CD14-positive monocyte (primary cell): ENCODE measurements around the gene PA2G4. TPM values are rescaled to one million over a fixed set of nuclear protein-coding genes. Genes with fewer than 3 reads are reported as not detected.

Experiments
- DNase-seq, 3 donors: peaks; one replicate each; pipeline ENCODE4 v3.0.0-alpha.2; 2011 to 2022
- H2AFZ ChIP-seq: 2 replicates; pipeline ENCODE4 v1.6.0; 2012; ENCODE audit warnings: mild to moderate bottlenecking, low read depth, low read length, inconsistent platforms; ENCODE audit not compliant: insufficient read depth, poor library complexity, severe bottlenecking
- H3K27ac ChIP-seq, 2 donors: 1 replicate in 1 of 2; 2 replicates in 1 of 2; pipeline ENCODE4 v1.5.1; 2012 to 2013; ENCODE audit warnings: low read length in 2 of 2, control low read depth in 1 of 2, inconsistent platforms in 1 of 2, low read depth in 1 of 2, mild to moderate bottlenecking in 1 of 2
- H3K27me3 ChIP-seq, 2 donors: one replicate each; pipeline versions ENCODE4 v1.6.0 to v1.6.1; 2011 to 2013; ENCODE audit warnings: low read length in 2 of 2; ENCODE audit not compliant: control insufficient read depth in 2 of 2, insufficient read depth in 2 of 2
- H3K36me3 ChIP-seq, 2 donors: replicated peaks in 1 of 2; 1 replicate in 1 of 2; 2 replicates in 1 of 2; pipeline versions ENCODE4 v1.5.1 to v1.6.1; 2012 to 2013; ENCODE audit warnings: low read length in 2 of 2, control low read depth in 1 of 2, inconsistent platforms in 1 of 2, mild to moderate bottlenecking in 1 of 2; ENCODE audit not compliant: insufficient read depth in 2 of 2, control insufficient read depth in 1 of 2
- H3K4me1 ChIP-seq, 2 donors: 1 replicate in 1 of 2; 2 replicates in 1 of 2; pipeline versions ENCODE4 v1.5.1 to v1.6.1; 2012 to 2013; ENCODE audit warnings: low read length in 2 of 2, control low read depth in 1 of 2, inconsistent platforms in 1 of 2, mild to moderate bottlenecking in 1 of 2, moderate library complexity in 1 of 2; ENCODE audit not compliant: insufficient read depth in 2 of 2, control insufficient read depth in 1 of 2
- H3K4me2 ChIP-seq: replicated peaks from 2 replicates; pipeline ENCODE3; 2012; ENCODE audit warnings: low read length, moderate library complexity, mild to moderate bottlenecking; ENCODE audit not compliant: poor library complexity, severe bottlenecking; ENCODE audit errors: extremely low read depth
- H3K4me3 ChIP-seq, 3 experiments: fragments of 200-600 bp in 1 of 3; sonication (generic) in 1 of 3; replicated peaks in 1 of 3; 1 replicate in 2 of 3; 2 replicates in 1 of 3; pipeline ENCODE4 v1.5.1; 2011 to 2013; ENCODE audit warnings: low read length in 3 of 3, mild to moderate bottlenecking in 3 of 3, control low read depth in 2 of 3, low read depth in 2 of 3, inconsistent platforms in 1 of 3, moderate library complexity in 1 of 3
- H3K79me2 ChIP-seq: 2 replicates; pipeline ENCODE4 v1.6.0; 2012; ENCODE audit warnings: mild to moderate bottlenecking, control low read depth, inconsistent platforms, low read length, moderate library complexity; ENCODE audit not compliant: insufficient read depth
- H3K9ac ChIP-seq: 2 replicates; pipeline ENCODE4 v1.6.0; 2017; ENCODE audit warnings: low read length, mild to moderate bottlenecking; ENCODE audit not compliant: insufficient read depth, poor library complexity, severe bottlenecking
- H3K9me3 ChIP-seq, 2 donors: replicated peaks in 1 of 2; 1 replicate in 1 of 2; 2 replicates in 1 of 2; pipeline versions ENCODE4 v1.5.1 to v1.6.1; 2012 to 2013; ENCODE audit warnings: low read length in 2 of 2, control low read depth in 1 of 2; ENCODE audit not compliant: control insufficient read depth in 1 of 2, insufficient read depth in 1 of 2
- H4K20me1 ChIP-seq: 2 replicates; pipeline ENCODE4 v1.6.0; 2012; ENCODE audit warnings: mild to moderate bottlenecking, low read length, control low read depth, moderate library complexity; ENCODE audit not compliant: insufficient read depth
- H3K27ac Mint-ChIP-seq, 7 donors: one replicate each; pipeline ENCODE4 v1.8.0; 2020; ENCODE audit warnings: mild to moderate bottlenecking in 7 of 7, mixed read lengths in 7 of 7, moderate library complexity in 6 of 7, inconsistent platforms in 2 of 7
- H3K27me3 Mint-ChIP-seq, 3 donors: one replicate each; pipeline ENCODE4 v1.8.0; 2021 to 2022; ENCODE audit warnings: low read depth in 3 of 3, mild to moderate bottlenecking in 3 of 3, mixed read lengths in 3 of 3, moderate library complexity in 3 of 3, inconsistent platforms in 1 of 3
- H3K36me3 Mint-ChIP-seq, 2 donors: one replicate each; pipeline ENCODE4 v1.8.0; 2020; ENCODE audit warnings: mixed read lengths in 2 of 2, inconsistent platforms in 1 of 2, mild to moderate bottlenecking in 1 of 2
- H3K4me1 Mint-ChIP-seq: one replicate; pipeline ENCODE4 v1.8.0; 2020; ENCODE audit warnings: mild to moderate bottlenecking, mixed read lengths
- H3K4me3 Mint-ChIP-seq, 2 donors: one replicate each; pipeline ENCODE4 v1.8.0; 2020; ENCODE audit warnings: mild to moderate bottlenecking in 2 of 2, mixed read lengths in 2 of 2, moderate library complexity in 1 of 2
- H3K9me3 Mint-ChIP-seq, 7 donors: one replicate each; pipeline ENCODE4 v1.8.0; 2020 to 2022; ENCODE audit warnings: mixed read lengths in 7 of 7, mild to moderate bottlenecking in 6 of 7, moderate library complexity in 6 of 7, inconsistent platforms in 2 of 7
- WGBS: methylation state at CpG from one replicate; pipeline ENCODE4 v1.1.5; 2013; ENCODE audit warnings: missing lambda C conversion rate; ENCODE audit not compliant: insufficient coverage; 5-methylcytosine and 5-hydroxymethylcytosine counted together
- intact Hi-C, 2 donors: fragments of 100-400 bp; cut with micrococcal nuclease; formaldehyde crosslinking; loops; one replicate each; pipeline versions ENCODE4 v1.15.0 to v1.15.1; 2023
- polyA plus RNA-seq, 3 donors: library from polyadenylated mRNA; depleted of rRNA in 1 of 3; unstranded in 2 of 3; stranded (reverse) in 1 of 3; fragments of 300-500 nt in 2 of 3; fragments of >200 nt in 1 of 3; fragmentation: Illumina TruSeq in 2 of 3; gene quantifications; 1 replicate in 2 of 3; 2 replicates in 1 of 3; pipeline ENCODE4 v1.2.3, GENCODE V29; 2012 to 2021
- TF ChIP-seq, protein P1 (sequence below): fragments of 200-600 bp; IDR thresholded peaks from one replicate; pipeline ENCODE4 v1.8.0; 2022; ENCODE audit warnings: antibody characterized with exemption, mild to moderate bottlenecking

Gene PA2G4
- polyA plus RNA-seq, 3 donors: 83.0 to 84.2 (median 83.0) TPM

DNA sequence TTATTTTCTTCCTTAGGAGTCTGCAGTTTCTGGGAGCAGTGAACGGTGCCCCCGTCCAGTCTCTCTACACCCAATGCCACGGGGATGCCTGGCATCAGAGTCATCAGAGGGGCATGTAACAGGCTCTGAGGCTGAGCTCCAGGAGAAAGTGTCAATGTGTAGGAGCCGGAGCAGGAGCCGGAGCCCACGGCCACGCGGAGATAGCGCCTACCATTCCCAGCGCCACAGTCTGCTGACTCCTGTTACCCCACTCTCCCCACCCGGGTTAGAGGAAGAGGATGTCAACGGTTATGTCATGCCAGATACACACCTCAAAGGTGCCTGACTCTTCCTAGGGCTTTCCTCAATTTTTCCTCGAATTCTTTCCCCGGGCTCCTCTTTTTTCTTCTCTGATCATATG is 3.3 kb upstream of the PA2G4 start:
- Mint-ChIP-seq H3K27ac (no peak overlapping the region), H3K4me1 (peaks cover 20% of the 10 kb centered on the region), H3K9me3 (peaks cover 0 to 1% (median 0%) of the 10 kb centered on the region in 7 donors), H3K4me3 (no peak overlapping the region), H3K36me3 (no peaks in the 10 kb centered on the region), H3K27me3 (peaks cover 10 to 23% (median 15%) of the 10 kb centered on the region in 3 donors)
- WGBS: 72% methylated on average over 4 of the region's 14 CpGs
- Histone ChIP-seq H2AFZ (no peak overlapping the region), H4K20me1 (peaks cover 5% of the 10 kb centered on the region), H3K36me3 (no peaks in the 10 kb centered on the region), H3K27ac (no peak overlapping the region), H3K79me2 (peaks cover 17% of the 10 kb centered on the region), H3K4me2 (no peak overlapping the region), H3K27me3 (peaks cover 0 to 3% of the 10 kb centered on the region in 2 donors), H3K9ac (no peak overlapping the region), H3K4me3 (no peak overlapping the region), H3K9me3 (no peaks in the 10 kb centered on the region), H3K4me1 (peaks cover 19 to 22% of the 10 kb centered on the region in 2 donors)
- intact Hi-C loops: loop anchor here in 1 of 2 donors (5.0 to 10.0 kb wide), 2 partner anchors 59 to 106 kb away; partner anchors contain the start of genes RPS26 and SUOX
- no peak for DNase-seq
- TF ChIP-seq, protein P1, sequence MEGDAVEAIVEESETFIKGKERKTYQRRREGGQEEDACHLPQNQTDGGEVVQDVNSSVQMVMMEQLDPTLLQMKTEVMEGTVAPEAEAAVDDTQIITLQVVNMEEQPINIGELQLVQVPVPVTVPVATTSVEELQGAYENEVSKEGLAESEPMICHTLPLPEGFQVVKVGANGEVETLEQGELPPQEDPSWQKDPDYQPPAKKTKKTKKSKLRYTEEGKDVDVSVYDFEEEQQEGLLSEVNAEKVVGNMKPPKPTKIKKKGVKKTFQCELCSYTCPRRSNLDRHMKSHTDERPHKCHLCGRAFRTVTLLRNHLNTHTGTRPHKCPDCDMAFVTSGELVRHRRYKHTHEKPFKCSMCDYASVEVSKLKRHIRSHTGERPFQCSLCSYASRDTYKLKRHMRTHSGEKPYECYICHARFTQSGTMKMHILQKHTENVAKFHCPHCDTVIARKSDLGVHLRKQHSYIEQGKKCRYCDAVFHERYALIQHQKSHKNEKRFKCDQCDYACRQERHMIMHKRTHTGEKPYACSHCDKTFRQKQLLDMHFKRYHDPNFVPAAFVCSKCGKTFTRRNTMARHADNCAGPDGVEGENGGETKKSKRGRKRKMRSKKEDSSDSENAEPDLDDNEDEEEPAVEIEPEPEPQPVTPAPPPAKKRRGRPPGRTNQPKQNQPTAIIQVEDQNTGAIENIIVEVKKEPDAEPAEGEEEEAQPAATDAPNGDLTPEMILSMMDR: no peak

DNA sequence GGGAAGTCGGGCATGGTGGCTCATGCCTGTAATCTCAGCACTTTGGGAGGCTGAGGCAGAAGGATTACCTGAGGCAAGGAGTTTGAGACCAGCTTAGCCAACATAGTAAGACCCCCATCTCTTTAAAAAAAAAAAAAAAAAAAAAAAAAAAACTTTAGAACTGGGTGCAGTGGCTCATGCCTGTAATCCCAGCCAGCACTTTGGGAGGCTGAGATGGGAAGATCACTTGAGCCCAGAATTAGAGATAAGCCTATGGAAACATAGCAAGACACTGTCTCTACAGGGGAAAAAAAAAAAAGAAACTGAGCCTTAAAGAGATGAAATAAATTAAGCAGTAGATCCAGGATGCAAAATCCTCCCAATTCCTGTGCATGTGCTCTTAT is 1.7 kb upstream of the PA2G4 start:
- H3K4me3 Mint-ChIP-seq: no peak overlapping the region
- peaks cover 11 to 14% of the 10 kb centered on the region in 2 donors for H3K36me3 Mint-ChIP-seq
- no peaks in the 10 kb centered on the region for H3K9me3 ChIP-seq
- H3K79me2 ChIP-seq: peaks cover 33% of the 10 kb centered on the region
- H3K4me3 ChIP-seq: no peak overlapping the region
- H3K4me2 ChIP-seq: no peak overlapping the region
- no peak overlapping the region for H2AFZ ChIP-seq
- peaks cover 4 to 10% (median 5%) of the 10 kb centered on the region in 3 donors for H3K27me3 Mint-ChIP-seq
- no peak overlapping the region for H3K9ac ChIP-seq
- no peak for DNase-seq
- H3K4me1 Mint-ChIP-seq: peaks cover 23% of the 10 kb centered on the region
- H3K4me1 ChIP-seq: peaks cover 19 to 23% of the 10 kb centered on the region in 2 donors
- WGBS: no CpG with 5 or more reads among the region's 1 CpG
- no peak overlapping the region for H3K27ac Mint-ChIP-seq
- peaks cover 0 to 1% (median 0%) of the 10 kb centered on the region in 7 donors for H3K9me3 Mint-ChIP-seq
- H3K27me3 ChIP-seq: no peaks in the 10 kb centered on the region
- no peak overlapping the region for H3K27ac ChIP-seq
- H4K20me1 ChIP-seq: peaks cover 8% of the 10 kb centered on the region
- H3K36me3 ChIP-seq: peaks cover 10 to 14% of the 10 kb centered on the region in 2 donors
- intact Hi-C loops: loop anchor here in 1 of 2 donors (5.0 to 10.0 kb wide), 2 partner anchors 60 to 108 kb away; partner anchors contain the start of genes RPS26 and SUOX
- TF ChIP-seq, protein P1: no peak
